Measurements from ENCODE around the gene HSD17B10.
"Not testable (repeated sequence)": the region's sequence is repeated elsewhere in the genome, so short reads cannot be mapped to it uniquely, and the experiment has no call there.

Gene HSD17B10

DNA sequence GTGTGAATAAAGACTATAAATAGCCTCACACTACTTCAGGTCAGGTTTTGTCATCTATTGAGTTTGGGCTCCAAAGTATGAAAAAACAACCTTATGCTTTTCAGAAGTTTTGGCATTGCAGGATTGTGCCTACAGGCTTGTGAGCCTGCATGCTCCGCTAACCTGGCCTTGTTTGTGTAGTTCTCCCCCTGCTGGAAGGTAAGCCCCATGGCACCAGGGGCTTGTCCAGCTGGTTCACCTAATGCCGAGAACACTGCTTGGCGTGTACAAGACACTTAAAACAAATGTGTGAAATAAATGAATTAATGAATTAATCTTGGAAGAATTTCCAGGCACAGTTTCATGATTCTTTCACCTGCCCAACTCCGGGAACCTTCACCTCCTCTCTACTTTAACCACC, 1.8 kb upstream of the HSD17B10 start:
- no peak for DNase-seq

DNA sequence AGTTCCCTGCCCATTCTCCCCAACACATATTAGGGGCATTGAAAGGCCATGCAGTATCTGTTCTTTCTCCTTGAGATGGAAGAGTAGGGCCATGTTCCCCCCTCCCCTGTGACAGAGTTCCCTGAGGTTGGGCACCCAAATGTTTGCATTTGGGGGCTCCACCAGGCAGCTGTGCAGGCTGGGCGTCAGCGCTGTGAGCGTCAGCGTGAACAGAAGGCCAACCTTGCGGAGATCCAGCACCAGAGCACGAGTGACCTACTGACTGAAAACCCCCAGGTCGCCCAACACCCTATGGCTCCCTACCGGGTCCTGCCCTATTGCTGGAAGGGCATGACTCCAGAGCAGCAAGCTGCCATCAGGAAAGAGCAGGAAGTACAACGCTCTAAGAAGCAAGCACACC, 3.9 kb downstream of the HSD17B10 start:
- no peak for DNase-seq

GRCh38 chrX:53429755-53430154, 4.4 kb downstream of the HSD17B10 start:
- no peak for DNase-seq

- no peak for DNase-seq
Measured at GRCh38 chrX:53422861-53423306, 11.3 kb downstream of the HSD17B10 start, which contains the start of gene RIBC1. Gene RIBC1, plus strand, starts transcription at chrX:53422873. Its CDS starts 3,404 bp downstream, at chrX:53426277.

DNA sequence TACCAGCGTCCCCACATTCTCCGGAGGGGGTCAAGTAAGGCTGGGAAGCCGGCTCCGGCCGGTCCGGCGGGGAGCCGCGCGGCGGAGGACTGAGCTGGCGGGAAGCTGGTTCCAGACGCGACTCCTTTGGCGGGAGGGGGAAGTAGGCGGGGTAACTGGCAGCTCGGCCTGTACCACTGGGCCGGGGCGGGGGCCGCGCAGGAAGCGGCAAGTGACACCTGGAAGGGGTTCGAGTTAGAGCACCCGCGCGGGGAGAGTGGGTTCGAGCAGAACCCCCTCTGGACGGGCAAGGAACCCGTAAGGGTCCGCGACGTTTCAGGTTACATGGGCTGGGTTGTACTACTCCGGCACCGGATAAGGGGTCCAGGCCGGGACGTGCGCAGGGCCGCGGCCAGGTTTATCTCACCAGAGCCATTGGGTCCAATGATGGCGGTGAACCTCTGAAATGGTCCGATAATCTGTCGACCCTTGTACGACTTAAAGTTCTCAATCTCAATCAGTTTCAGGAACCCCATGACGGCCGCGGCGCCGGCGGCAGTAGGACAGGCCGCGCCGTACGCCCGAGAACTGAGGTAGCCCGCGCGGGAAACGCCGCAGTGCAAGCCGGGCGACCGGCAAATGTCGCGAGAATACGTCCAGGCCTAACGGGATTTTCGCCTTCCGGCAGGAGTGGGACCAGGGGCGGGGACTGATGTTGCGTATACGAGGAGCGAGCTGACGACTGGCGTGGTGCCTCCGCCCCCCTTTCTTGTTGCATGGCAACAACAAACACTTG, 11.9 kb downstream of the HSD17B10 start, which contains the start of gene SMC1A:
TSS of gene SMC1A (minus strand) at position 569 of the 775 bp plus-strand sequence. CDS start at position 515, 54 bp downstream.
- DNase-seq, result peak; percentile 91

DNA sequence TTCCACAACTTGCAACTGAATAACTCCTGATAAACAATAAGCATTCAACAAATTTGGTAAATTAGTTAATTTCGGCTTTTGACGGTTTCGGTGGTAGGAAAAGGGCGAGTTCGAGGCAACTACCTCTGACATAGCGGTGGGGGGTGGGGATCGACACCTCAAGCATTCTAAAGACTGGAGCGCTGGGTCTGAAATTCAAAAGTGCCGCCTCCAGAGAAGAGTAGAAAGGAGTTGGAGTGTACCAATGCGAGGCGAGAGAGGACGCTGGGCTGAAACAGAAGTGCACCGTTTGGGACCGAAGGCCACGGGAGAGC, 12.4 kb downstream of the HSD17B10 start:
- no peak for DNase-seq

DNA sequence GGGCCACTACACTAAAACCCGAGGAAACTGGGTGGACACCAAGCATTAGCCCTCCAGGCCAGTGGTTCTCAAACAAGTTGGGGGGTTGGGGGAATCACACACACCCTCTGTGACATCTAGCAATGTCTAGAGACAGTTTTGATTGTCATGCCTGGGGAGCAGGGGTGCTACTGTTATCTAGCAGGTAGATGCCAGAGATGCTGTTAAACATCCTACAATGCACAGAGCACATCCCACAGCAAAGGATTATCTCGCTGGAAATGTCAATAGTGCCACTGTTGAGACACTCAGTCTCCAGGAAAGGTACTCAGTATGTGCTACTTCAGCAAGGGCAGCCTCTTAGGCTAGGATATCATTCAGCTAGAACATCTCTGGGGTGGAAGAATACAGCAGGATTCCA, 13.0 kb downstream of the HSD17B10 start:
- no peak for DNase-seq

DNA sequence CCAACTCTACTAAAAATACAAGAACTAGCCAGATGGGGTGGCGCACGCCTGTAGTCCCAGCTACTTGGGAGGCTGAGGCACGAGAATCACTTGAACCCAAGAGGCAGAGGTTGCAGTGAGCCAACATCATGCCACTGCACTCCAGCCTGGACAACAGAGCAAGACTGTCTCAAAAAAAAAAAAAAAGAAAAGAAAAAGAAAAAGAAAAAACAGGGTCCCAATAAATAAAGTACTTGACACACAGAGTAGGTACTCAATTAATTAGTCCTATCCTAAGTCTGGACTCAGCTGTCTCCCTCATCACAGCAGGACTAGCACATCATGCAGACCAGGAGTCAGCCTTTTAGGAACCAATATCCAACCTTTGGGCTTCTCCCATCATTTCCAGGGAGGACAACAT, 13.8 kb downstream of the HSD17B10 start:
- DNase-seq, result not testable (repeated sequence)

DNA sequence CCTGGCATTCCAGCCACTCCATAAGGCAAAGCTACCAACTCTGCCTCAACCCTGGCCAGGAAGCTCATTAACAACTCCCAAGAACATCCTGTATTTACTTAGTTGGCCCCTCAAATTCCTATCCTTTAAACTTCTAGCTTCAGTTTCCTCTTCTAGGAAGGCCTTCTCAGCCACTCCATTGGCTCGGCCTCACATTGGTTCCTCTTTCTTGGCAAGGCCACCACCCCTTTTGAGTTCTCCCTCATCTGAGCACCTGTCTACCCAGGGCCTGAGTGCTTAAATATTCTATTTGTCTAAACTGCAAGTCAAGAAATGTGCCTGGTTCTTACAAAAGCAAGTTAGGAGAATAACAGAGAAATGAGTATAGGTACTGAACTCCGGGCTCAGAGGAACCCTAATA, 21.7 kb downstream of the HSD17B10 start:
- DNase-seq, result no peak

DNA sequence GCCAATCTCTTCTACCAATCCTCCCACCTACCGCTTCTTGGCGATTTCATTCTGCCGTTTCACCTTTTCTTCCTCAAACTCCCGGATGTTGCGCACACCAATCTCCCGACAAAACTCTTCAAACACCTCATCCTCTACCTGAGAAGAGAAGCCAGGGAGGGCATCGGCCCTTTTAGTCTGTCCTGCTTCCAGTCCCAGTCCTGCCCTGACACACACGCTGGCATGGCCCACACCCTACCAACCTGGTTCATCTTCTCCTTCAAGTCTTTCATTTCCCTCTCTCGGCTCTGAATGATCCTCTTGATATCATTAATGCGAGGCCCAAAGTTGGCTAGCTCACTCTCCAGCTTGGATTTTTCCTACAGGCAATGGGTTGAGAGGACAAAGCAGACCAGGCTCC, 30.6 kb downstream of the HSD17B10 start:
- no peak for DNase-seq

DNA sequence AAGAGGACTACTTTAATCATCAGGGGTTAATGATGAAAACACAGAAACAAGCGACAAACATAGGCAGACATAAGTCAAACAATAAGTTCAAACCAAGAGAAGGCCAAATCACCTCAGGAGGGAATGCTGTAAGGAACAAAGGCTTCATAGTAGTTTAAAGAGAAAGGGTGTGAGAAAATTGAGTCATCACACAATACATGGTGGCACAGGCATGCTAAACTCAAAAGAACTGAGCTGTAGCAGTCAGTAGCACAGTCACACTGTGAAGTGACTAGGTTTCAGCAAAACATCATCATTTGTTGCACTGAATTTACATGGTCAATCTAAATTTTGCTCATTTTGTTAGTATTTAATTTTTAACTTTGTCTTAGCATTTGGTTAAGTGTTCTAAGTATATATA, 36.0 kb downstream of the HSD17B10 start:
- DNase-seq, result no peak

GRCh38 chrX:53395605-53396298, 38.4 kb downstream of the HSD17B10 start:
- DNase-seq, result no peak

DNA sequence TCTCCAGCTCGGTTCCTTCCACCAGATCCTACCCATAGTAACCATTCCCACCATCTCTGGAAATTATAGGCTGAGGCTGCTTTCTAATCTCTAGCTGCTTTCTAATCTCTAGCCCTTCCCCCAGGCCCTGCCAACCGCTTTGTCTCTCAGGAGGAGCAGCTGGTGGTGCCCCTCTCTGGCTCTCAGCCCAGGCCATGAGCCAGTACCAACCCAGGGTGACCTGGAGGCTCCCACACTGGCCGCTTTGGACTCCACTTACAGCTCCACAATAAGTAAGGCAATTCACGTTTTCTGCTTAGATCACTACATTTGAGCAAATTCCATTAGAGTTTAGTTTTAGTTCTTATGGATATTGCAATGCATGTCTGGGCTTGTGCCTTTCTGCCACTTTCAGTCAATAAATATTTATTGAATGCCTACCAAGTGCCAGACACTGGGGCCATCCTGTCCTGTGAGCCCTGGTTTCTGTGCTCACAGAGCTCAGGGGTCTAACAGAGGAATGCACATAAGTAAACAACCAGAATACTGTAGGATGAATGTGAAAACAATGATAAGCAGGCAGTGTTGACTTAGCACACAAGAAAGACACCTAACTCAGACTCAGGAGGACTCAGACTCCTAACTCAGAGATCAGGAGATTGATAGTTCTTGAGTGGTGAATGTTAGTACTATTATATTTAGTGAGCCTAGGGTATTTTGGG, 50.6 kb downstream of the HSD17B10 start:
- DNase-seq, result no peak

Measured in DMS153 (cell line).